KOPT-K1 (cell line): Measurements from ENCODE around the gene BRF1.

ENCODE experiments used
- H3K27ac ChIP-seq: fragments of 200-600 bp; sonication (generic); 2 replicates; pipeline ENCODE4 v1.5.1; 2016; ENCODE audit warnings: antibody characterized with exemption, mild to moderate bottlenecking, low read depth, low read length; ENCODE audit not compliant: poor library complexity, severe bottlenecking
- H3K36me3 ChIP-seq: fragments of 200-600 bp; sonication (generic); 2 replicates; pipeline ENCODE4 v1.5.1; 2017; ENCODE audit warnings: antibody characterized with exemption, mild to moderate bottlenecking, low read length, moderate library complexity; ENCODE audit not compliant: insufficient read depth
- H3K9me3 ChIP-seq: fragments of 200-600 bp; sonication (generic); 2 replicates; pipeline ENCODE4 v1.5.1; 2017; ENCODE audit warnings: antibody characterized with exemption, low read length, mild to moderate bottlenecking; ENCODE audit not compliant: insufficient read depth, poor library complexity, severe bottlenecking

Gene BRF1

GRCh38 chr14:105195522-105196264 lies 105.1 kb downstream of the BRF1 start:
- no peak overlapping the region for H3K27ac ChIP-seq
- no peaks in the 10 kb centered on the region for H3K36me3 ChIP-seq
- H3K9me3 ChIP-seq = no peaks in the 10 kb centered on the region

DNA sequence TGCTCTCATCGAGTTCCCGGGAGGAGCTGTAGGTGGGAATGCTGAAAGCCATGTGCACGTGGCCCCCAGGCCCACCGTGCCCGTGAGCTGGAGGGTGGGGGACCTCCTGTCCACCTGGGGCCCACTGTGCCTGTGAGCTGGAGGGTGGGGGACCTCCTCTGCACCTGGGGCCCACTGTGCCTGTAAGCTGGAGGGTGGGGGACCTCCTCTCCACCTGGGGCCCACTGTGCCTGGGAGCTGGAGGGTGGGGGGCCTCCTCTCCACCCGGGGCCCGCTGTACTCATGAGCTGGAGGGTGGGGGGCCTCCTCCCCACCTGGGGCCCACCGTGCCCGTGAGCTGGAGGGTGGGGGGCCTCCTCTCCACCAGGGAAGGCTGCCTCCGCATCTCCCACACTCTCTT lies 105.8 kb downstream of the BRF1 start:
- Histone ChIP-seq H3K36me3 (no peaks in the 10 kb centered on the region), H3K27ac (no peak overlapping the region), H3K9me3 (no peaks in the 10 kb centered on the region)

- no peaks in the 10 kb centered on the region for H3K9me3 ChIP-seq
- H3K36me3 ChIP-seq = no peaks in the 10 kb centered on the region
- no peak overlapping the region for H3K27ac ChIP-seq
Observed at GRCh38 chr14:105193916-105194782, 106.7 kb downstream of the BRF1 start.

GRCh38 chr14:105192866-105193731 lies 107.7 kb downstream of the BRF1 start:
- Histone ChIP-seq H3K27ac (no peak overlapping the region), H3K36me3 (no peaks in the 10 kb centered on the region), H3K9me3 (peaks cover 9% of the 10 kb centered on the region)

- Histone ChIP-seq H3K27ac (no peak overlapping the region), H3K9me3 (peaks cover 17% of the 10 kb centered on the region)
Observed at GRCh38 chr14:105187935-105188524, 112.8 kb downstream of the BRF1 start.

DNA sequence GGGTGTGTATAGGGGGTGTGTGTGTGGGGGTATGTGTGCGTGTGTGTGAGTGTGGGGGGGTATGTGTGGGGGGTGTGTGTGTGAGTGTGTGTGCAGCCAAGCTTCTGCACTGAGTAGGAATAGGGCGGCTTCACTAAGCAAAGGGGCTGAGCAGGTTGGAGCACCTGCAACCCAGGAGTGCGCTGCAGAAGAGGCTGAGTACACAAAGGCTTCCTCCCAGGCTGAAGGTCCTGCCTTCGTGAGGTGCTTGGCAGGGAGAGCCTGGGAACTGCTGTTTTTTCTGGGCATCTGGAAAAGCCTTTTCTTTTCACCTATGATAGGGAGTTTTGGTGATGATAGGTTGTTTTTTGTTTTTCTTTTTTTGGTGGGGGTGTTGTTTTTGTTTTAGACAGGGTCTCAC lies 113.7 kb downstream of the BRF1 start:
- Histone ChIP-seq H3K36me3 (no peaks in the 10 kb centered on the region), H3K9me3 (peaks cover 17% of the 10 kb centered on the region), H3K27ac (no peak overlapping the region)

More at GRCh38 chr14:105187935-105188524, 112.8 kb downstream of the BRF1 start:
- no peaks in the 10 kb centered on the region for H3K36me3 ChIP-seq

GRCh38 chr14:105185973-105186372 lies 114.8 kb downstream of the BRF1 start:
- Histone ChIP-seq H3K27ac (no peak overlapping the region), H3K9me3 (peaks cover 17% of the 10 kb centered on the region), H3K36me3 (no peaks in the 10 kb centered on the region)

GRCh38 chr14:105185001-105185400 lies 115.8 kb downstream of the BRF1 start:
- Histone ChIP-seq H3K36me3 (no peaks in the 10 kb centered on the region), H3K9me3 (peaks cover 17% of the 10 kb centered on the region), H3K27ac (no peak overlapping the region)

GRCh38 chr14:105184461-105184860 lies 116.3 kb downstream of the BRF1 start:
- Histone ChIP-seq H3K36me3 (no peaks in the 10 kb centered on the region), H3K27ac (no peak overlapping the region), H3K9me3 (peaks cover 17% of the 10 kb centered on the region)

GRCh38 chr14:105182296-105183020 lies 118.3 kb downstream of the BRF1 start:
- Histone ChIP-seq H3K9me3 (peaks cover 1% of the 10 kb centered on the region), H3K27ac (no peak overlapping the region)

GRCh38 chr14:105181549-105182295 lies 119.1 kb downstream of the BRF1 start:
- Histone ChIP-seq H3K9me3 (no peaks in the 10 kb centered on the region), H3K27ac (no peak overlapping the region), H3K36me3 (no peaks in the 10 kb centered on the region)

More at GRCh38 chr14:105182296-105183020, 118.3 kb downstream of the BRF1 start:
- no peaks in the 10 kb centered on the region for H3K36me3 ChIP-seq

DNA sequence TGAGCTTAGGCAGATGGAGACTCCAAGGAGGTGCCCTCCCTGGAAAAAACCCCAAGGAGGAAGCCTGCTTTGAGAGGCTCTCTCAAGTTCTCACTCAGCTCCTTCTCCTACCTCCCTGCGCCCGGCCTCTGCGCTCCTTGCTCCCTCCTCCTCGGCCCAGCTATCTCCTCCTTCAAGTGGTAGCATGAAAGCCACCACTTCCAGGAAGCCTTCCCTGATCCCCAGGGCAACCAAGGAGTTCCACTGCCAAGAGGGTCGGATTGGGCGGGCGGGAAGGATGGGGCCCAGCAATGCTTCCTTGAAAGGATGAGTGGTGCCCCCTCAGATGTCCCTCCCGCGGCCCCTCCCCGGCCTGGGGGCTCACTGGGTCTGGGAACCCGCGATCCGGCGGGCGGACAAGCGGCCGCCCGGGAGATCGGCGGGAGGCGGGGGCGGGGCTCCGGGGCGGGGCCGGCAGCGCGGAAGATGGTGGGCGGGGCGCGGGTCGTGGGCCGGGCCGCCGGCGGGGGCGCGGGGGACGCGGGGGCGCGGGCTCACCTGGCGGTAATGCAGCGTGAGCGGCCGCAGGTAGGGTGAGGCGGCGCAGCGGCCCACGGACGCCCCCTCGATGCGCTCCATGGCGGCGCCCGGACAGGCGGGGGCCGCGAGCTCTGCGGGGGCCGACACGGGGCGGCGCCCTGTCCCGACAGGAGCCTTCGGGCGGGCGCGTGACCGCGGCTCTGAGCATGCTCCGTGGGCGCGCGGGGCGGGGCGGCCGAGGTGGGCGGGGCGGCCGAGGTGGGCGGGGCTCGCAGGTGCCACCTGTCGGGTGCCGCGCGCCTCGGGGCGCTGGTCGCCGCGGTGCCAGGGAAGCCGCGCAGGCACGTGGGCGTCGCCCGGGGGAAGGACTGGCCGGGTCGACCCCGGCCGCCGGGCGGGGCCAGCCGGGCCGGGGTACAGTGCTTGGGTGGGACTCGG lies 119.9 kb downstream of the BRF1 start, which contains the start of gene NUDT14:
Gene NUDT14, minus strand, starts transcription at position 721 of the 957 bp plus-strand sequence. Its CDS starts 103 bp downstream, at position 618.
- Histone ChIP-seq H3K36me3 (no peaks in the 10 kb centered on the region), H3K9me3 (no peaks in the 10 kb centered on the region), H3K27ac (no peak within 1 kb of the TSS)
